Body of pancreas (tissue), 4 donors: ENCODE results near the gene NUP210L. TPM values are rescaled to one million over a fixed set of nuclear protein-coding genes. Genes with fewer than 3 reads are reported as not detected.

Source experiments
- ATAC-seq: fragments of 150-250 bp; one replicate; pipeline ENCODE4 v1.9.1; 2016
- DNase-seq, 4 donors: peaks; one replicate each; pipeline ENCODE4 v3.0.0-alpha.2; 2019
- H3K27ac ChIP-seq, 4 donors: fragments of 200-600 bp; sonication (generic); 1 replicate in 3 of 4; 2 replicates in 1 of 4; pipeline versions ENCODE4 v1.5.1 to v1.6.1; 2016 to 2019; ENCODE audit warnings: mild to moderate bottlenecking in 1 of 4, mixed read lengths in 1 of 4, moderate library complexity in 1 of 4
- H3K27me3 ChIP-seq, 2 donors: fragments of 200-600 bp; sonication (generic); one replicate each; pipeline ENCODE4 v1.6.0; 2016; ENCODE audit warnings: mild to moderate bottlenecking in 1 of 2
- H3K36me3 ChIP-seq, 2 donors: fragments of 200-600 bp; sonication (generic); replicated peaks in 1 of 2; 2 replicates each; pipeline ENCODE4 v1.5.1; 2016; ENCODE audit warnings: low read depth in 2 of 2; ENCODE audit not compliant: insufficient read depth in 1 of 2
- H3K4me1 ChIP-seq: fragments of 200-600 bp; sonication (generic); one replicate; pipeline ENCODE4 v1.6.0; 2016
- H3K4me3 ChIP-seq, 2 donors: fragments of 200-600 bp; sonication (generic); 1 replicate in 1 of 2; 2 replicates in 1 of 2; pipeline ENCODE4 v1.5.1; 2016 to 2019
- H3K9me3 ChIP-seq, 3 donors: fragments of 200-600 bp; sonication (generic); 1 replicate in 2 of 3; 2 replicates in 1 of 3; pipeline ENCODE4 v1.5.1; 2016
- CTCF ChIP-seq, 7 experiments: fragments of 450-650 bp in 4 of 7; fragments of 200-600 bp in 3 of 7; sonication (generic) in 3 of 7; IDR thresholded peaks; one replicate each; pipeline ENCODE4 v1.5.1; 2016 to 2019; ENCODE audit warnings: antibody characterized with exemption in 7 of 7
- POLR2A ChIP-seq, 3 donors: fragments of 450-650 bp; IDR thresholded peaks; one replicate each; pipeline ENCODE4 v1.6.1; 2016; ENCODE audit warnings: antibody characterized with exemption in 3 of 3, mild to moderate bottlenecking in 2 of 3
- WGBS, 2 donors: methylation state at CpG; one replicate each; pipeline ENCODE4 v1.1.5; 2017; 5-methylcytosine and 5-hydroxymethylcytosine counted together
- intact Hi-C: fragments of 100-400 bp; cut with DNase I; formaldehyde crosslinking; loops from one replicate; pipeline ENCODE4 v1.15.1; 2023
- total RNA-seq, 2 donors: library from RNA; depleted of rRNA; stranded (reverse); fragments of >200 nt; gene quantifications; one replicate each; pipeline ENCODE4 v1.1.0, GENCODE V29; 2016

The NUP210L gene
- total RNA-seq, 2 donors from 2014 or later, result not detected

- intact Hi-C loops, result no loop called here
- Histone ChIP-seq H3K27me3 (no peaks in the 10 kb centered on the region), H3K9me3 (no peaks in the 10 kb centered on the region), H3K36me3 (peaks cover 0 to 2% of the 10 kb centered on the region in 2 donors), H3K4me1 (peaks cover 13% of the 10 kb centered on the region), H3K4me3 (no peak overlapping the region), H3K27ac (no peak overlapping the region)
- ATAC-seq (no peak), DNase-seq (no peak)
- no peak for TF ChIP-seq CTCF (IDR thresholded peaks at IDR 0.05)
- no peak for TF ChIP-seq POLR2A (IDR thresholded peaks at IDR 0.05)
These were observed 4.7 kb upstream of the NUP210L start for GRCh38 chr1:154159554-154159953.

- peaks cover 0 to 2% of the 10 kb centered on the region in 2 donors for H3K36me3 ChIP-seq
- 76 to 79% methylated on average over 8 of the region's 8 CpGs for WGBS, 2 donors
- peaks cover 15% of the 10 kb centered on the region for H3K4me1 ChIP-seq
- H3K9me3 ChIP-seq, result no peaks in the 10 kb centered on the region
- intact Hi-C loops, result no loop called here
- peak overlapping the region in 1 of 4 donors; percentile 17 for H3K27ac ChIP-seq
- DNase-seq (no peak), ATAC-seq (no peak)
- TF ChIP-seq CTCF (IDR thresholded peaks at IDR 0.05), result no peak
- TF ChIP-seq POLR2A (IDR thresholded peaks at IDR 0.05), result no peak
- no peak overlapping the region for H3K4me3 ChIP-seq
- H3K27me3 ChIP-seq, result no peaks in the 10 kb centered on the region
These were observed 3.6 kb upstream of the NUP210L start for GRCh38 chr1:154158307-154159125.

- ATAC-seq, result no peak
- no peaks in the 10 kb centered on the region for H3K9me3 ChIP-seq
- 68 to 70% methylated on average over 7 of the region's 7 CpGs for WGBS, 2 donors
- intact Hi-C loops, result no loop called here
- peaks cover 0 to 2% of the 10 kb centered on the region in 2 donors for H3K36me3 ChIP-seq
- no peak overlapping the region for H3K4me3 ChIP-seq
- peaks cover 15% of the 10 kb centered on the region for H3K4me1 ChIP-seq
- H3K27ac ChIP-seq, result peak overlapping the region in 1 of 4 donors; percentile 17
- no peak for TF ChIP-seq POLR2A (IDR thresholded peaks at IDR 0.05)
- TF ChIP-seq CTCF (IDR thresholded peaks at IDR 0.05), result no peak
- H3K27me3 ChIP-seq, result no peaks in the 10 kb centered on the region
- DNase-seq, result peak in 1 of 4 donors; percentile 28
These were observed 2.8 kb upstream of the NUP210L start for GRCh38 chr1:154157520-154158306.

- Histone ChIP-seq H3K36me3 (peaks cover 0 to 2% of the 10 kb centered on the region in 2 donors), H3K4me3 (no peak overlapping the region), H3K27ac (peak overlapping the region in 2 of 4 donors; percentile 46 to 68), H3K4me1 (peaks cover 15% of the 10 kb centered on the region), H3K9me3 (no peaks in the 10 kb centered on the region), H3K27me3 (no peaks in the 10 kb centered on the region)
- 28 to 43% methylated on average over 9 of the region's 9 CpGs for WGBS, 2 donors
- intact Hi-C loops, result no loop called here
- TF ChIP-seq POLR2A (IDR thresholded peaks at IDR 0.05) (peak in 1 of 3 donors; percentile 0), CTCF (IDR thresholded peaks at IDR 0.05) (no peak)
- ATAC-seq (peak; percentile 30), DNase-seq (peak in 1 of 4 donors; percentile 36)
These were observed 378 bp upstream of the NUP210L start for GRCh38 chr1:154155251-154155650.
